Skeletal muscle tissue (tissue), 4 donors: ENCODE measurements around the gene CCT7. TPM values are rescaled to one million over a fixed set of nuclear protein-coding genes. Genes with fewer than 3 reads are reported as not detected.
A peak's percentile ranks its signal among the peaks of the same experiment; 100 is the strongest.

Source experiments
- H3K27ac ChIP-seq: one replicate; pipeline ENCODE4 v1.7.0; 2013; ENCODE audit warnings: mild to moderate bottlenecking, low read depth, low read length, inconsistent platforms
- H3K27me3 ChIP-seq, 3 donors: one replicate each; pipeline ENCODE4 v1.7.0; 2013; ENCODE audit warnings: low read length in 3 of 3; ENCODE audit not compliant: control insufficient read depth in 3 of 3, insufficient read depth in 3 of 3
- H3K36me3 ChIP-seq, 3 donors: one replicate each; pipeline ENCODE4 v1.7.0; 2013; ENCODE audit warnings: low read length in 3 of 3; ENCODE audit not compliant: control insufficient read depth in 3 of 3, insufficient read depth in 3 of 3
- H3K4me1 ChIP-seq, 3 donors: one replicate each; pipeline ENCODE4 v1.7.0; 2013; ENCODE audit warnings: low read length in 3 of 3, mild to moderate bottlenecking in 3 of 3; ENCODE audit not compliant: control insufficient read depth in 3 of 3, insufficient read depth in 3 of 3
- H3K4me3 ChIP-seq, 3 donors: one replicate each; pipeline ENCODE4 v1.7.0; 2013; ENCODE audit warnings: low read length in 3 of 3
- H3K9ac ChIP-seq, 3 donors: one replicate each; pipeline ENCODE4 v1.7.0; 2013; ENCODE audit warnings: low read length in 3 of 3, mild to moderate bottlenecking in 3 of 3, moderate library complexity in 2 of 3, low read depth in 1 of 3
- H3K9me3 ChIP-seq, 3 donors: one replicate each; pipeline ENCODE4 v1.7.0; 2013; ENCODE audit warnings: low read length in 3 of 3; ENCODE audit not compliant: control insufficient read depth in 3 of 3
- total RNA-seq: library from RNA; depleted of rRNA; stranded (reverse); fragments of >200 nt; gene quantifications from one replicate; pipeline ENCODE4 v1.2.3, GENCODE V29; 2014
- donor health status: Osteomylitis.

The CCT7 gene
- total RNA-seq, 1 donor from 2014 or later: 205 TPM

DNA sequence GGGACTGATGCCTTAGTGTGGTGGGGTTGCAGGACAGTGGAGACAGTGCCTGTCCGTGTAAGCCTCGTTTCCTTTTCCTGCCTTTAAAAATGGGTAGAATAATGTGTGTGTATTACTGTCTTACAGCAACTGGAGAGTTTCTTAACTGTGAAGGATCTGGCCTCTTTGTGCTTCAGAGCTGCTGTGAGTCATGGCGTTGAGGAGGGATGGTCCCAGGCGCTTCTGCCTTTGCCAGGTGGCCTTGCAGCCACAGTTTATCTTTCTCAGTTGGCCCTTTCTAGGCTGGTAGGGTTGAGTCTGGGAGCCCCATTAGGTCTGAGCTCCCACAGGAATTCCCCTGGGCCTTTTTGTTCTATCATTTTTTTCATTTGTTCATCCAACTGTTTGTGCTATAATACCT is 10.3 kb upstream of the CCT7 start:
- no peak overlapping the region for H3K27ac ChIP-seq
- H3K9me3 ChIP-seq: no peaks in the 10 kb centered on the region
- no peaks in the 10 kb centered on the region for H3K27me3 ChIP-seq
- H3K36me3 ChIP-seq: peaks cover 80 to 90% (median 81%) of the 10 kb centered on the region in 3 donors
- H3K9ac ChIP-seq: no peak overlapping the region
- H3K4me1 ChIP-seq: peaks cover 2 to 9% (median 7%) of the 10 kb centered on the region in 3 donors
- no peak overlapping the region for H3K4me3 ChIP-seq

DNA sequence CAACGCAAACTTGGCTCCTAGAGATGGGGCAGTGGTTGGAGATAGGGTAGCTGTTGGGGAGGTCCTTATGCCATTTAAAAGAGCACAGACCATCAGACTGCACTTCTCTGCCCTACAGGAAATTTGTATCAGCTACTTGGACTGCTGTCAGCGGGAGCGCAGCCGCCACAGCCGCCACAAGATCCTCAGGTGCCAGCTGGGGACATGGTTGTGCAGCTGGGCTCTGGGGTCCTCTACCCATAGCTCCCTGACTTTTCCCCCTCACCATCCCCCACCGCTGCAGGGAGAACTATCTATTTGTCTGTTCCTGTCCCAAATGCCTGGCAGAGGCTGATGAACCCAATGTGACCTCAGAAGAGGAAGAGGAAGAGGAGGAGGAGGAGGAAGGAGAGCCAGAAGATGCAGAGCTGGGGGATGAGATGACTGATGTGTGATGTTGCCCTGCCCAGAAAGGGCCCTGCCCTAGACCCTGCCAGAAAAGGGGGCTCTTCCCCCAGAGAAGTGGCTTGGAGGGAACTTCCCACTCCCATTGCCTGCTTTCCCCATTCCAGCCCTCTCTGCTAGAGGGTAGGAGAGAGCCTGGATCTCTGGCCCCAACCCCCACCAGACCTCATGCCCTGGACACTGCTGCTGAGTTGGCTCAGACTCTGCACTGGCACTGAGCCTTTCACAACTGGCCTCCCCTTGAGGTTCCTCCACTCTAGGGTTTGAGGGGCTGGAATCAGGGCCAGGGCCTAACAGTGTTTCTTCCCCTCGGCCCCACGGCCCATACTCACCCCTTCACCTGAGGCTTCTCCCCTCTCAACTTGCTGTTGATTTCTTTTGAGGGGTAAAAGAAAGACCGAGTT is 8.4 kb upstream of the CCT7 start:
- no peaks in the 10 kb centered on the region for H3K27me3 ChIP-seq
- no peak overlapping the region for H3K9ac ChIP-seq
- no peaks in the 10 kb centered on the region for H3K9me3 ChIP-seq
- no peak overlapping the region for H3K4me3 ChIP-seq
- no peak overlapping the region for H3K27ac ChIP-seq
- H3K36me3 ChIP-seq: peaks cover 82 to 89% (median 87%) of the 10 kb centered on the region in 3 donors
- H3K4me1 ChIP-seq: peaks cover 0 to 4% (median 0%) of the 10 kb centered on the region in 3 donors

DNA sequence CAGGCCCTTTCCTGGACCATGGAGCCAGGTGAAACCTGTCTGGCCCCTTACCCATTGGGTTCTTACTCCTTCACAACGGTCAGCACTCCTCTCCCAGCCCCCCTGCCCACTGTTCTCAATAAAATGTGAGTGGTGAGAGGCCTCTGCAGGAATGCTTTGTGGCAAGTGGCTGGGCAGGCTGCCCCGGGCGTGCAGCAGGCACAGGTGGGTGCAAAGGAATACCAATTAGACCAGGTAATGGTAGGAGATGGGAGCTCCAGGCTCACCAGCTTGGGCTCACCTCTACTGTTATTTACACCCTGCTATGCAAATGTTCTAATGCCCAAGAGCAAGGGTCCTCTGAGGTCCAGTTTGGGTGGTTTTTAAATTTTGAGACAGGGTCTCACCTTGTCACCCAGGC is 7.0 kb upstream of the CCT7 start:
- H3K36me3 ChIP-seq: peaks cover 71 to 76% (median 74%) of the 10 kb centered on the region in 3 donors
- H3K4me3 ChIP-seq: no peak overlapping the region
- peaks cover 0 to 5% (median 0%) of the 10 kb centered on the region in 3 donors for H3K4me1 ChIP-seq
- H3K27ac ChIP-seq: no peak overlapping the region
- no peaks in the 10 kb centered on the region for H3K9me3 ChIP-seq
- no peak overlapping the region for H3K9ac ChIP-seq
- no peaks in the 10 kb centered on the region for H3K27me3 ChIP-seq

DNA sequence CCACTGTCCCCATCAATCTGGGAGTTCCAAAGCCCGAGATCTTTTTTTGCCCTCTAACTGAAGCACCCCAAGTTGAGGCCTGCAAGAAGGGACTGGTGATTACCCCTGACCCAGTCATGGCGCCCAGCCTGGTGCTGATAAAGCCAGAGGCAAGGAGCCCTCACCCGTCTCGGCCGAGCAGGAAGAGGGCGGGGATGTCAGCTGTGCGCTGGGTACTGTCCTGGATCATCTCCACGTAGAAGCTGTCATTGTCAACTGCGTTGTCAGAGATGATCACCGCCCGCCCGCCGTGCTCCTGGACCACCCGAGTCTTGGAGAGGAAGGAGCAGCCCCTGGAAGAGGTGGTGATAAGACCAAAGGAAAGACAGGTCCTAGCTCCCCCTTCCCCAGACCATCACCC is 5.5 kb upstream of the CCT7 start:
- peaks cover 57 to 62% (median 59%) of the 10 kb centered on the region in 3 donors for H3K36me3 ChIP-seq
- peaks cover 8 to 16% (median 9%) of the 10 kb centered on the region in 3 donors for H3K4me1 ChIP-seq
- no peak overlapping the region for H3K27ac ChIP-seq
- H3K4me3 ChIP-seq: no peak overlapping the region
- no peak overlapping the region for H3K9ac ChIP-seq
- no peaks in the 10 kb centered on the region for H3K9me3 ChIP-seq
- H3K27me3 ChIP-seq: no peaks in the 10 kb centered on the region

DNA sequence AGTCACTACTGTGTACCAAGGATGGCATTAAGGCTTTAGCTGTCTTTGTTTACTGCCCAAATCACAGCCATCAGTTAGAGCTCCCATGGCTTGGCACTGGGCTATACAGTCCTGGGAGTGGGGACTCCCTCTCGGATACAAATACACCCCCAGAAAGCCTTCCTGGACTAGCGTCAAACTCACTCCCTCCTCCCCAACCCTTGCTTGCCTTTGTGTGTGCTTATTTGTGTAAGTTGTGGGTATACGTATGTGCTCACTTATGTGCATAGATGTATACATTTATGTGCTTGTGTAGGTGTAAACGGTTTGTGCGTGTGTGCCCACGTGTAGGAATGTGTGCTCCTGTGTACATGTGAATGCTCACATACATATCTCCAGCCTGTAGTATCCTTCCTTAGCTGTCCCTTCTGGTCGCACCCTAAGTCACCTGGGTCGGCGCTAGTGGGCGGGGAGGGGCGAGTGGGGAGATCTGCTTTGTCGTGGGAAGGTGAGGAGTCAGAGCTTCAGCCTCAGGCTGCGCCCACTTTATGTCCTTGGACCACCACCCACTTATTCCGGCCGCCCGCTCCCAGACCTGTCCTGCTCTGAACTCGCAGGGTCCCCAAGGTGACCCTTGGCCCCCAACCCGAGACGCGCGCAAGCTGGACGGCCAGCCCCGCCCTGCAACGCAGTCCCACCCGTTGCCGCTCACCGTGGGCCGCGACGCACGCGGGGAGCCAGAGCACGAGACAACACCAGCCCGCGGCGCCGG is 1.5 kb upstream of the CCT7 start:
- Histone ChIP-seq H3K9ac (peak overlapping the region; percentile 73 to 93 (median 89)), H3K27ac (peak overlapping the region; percentile 82), H3K27me3 (no peaks in the 10 kb centered on the region), H3K36me3 (peaks cover 22 to 28% (median 26%) of the 10 kb centered on the region in 3 donors), H3K4me1 (peaks cover 27 to 45% (median 33%) of the 10 kb centered on the region in 3 donors), H3K4me3 (peak overlapping the region; percentile 76 to 79 (median 76)), H3K9me3 (no peaks in the 10 kb centered on the region)

DNA sequence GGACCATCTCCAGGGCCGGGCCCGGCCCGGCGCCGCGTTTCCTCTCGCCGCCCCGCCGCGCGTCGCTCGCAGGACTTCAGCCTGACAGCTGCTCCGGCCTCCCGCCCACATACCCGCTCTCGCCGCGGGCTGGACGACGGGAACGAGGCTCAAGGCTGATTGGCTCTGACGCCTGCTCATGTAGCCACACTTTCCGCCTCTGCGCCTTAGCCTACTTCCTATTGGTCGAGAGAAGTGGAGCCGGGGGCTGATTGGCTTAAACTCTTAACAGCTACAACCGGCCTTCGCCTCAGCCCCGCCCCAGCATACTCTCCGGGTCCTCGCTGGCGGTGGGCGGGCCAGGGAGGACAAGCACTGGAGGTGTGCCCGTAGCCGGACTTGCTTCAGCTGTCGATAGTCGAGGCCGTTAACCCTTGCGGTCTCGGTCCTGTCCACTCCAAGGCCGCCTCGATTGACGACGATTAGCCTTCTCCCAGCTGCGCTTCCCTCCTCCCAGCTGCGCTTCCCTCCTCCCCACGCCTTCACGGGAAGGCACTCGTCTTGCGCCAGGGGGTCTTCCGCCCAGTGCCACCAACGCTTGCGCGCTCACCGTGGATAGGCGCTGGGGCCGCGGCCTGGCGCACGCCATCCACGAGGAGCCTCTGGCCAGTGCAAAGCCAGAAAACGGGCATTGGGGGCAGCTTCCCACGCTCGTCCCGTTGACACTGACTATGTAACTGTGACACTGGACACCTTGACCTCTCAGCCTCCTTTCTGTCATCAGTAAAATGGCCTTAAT is 765 bp upstream of the CCT7 start, which contains the start of gene PRADC1:
Gene PRADC1, minus strand, starts transcription at position 86 of the 778 bp plus-strand sequence. Its CDS starts 79 bp downstream, at position 7.
- peaks cover 15 to 20% (median 18%) of the 10 kb centered on the region in 3 donors for H3K36me3 ChIP-seq
- no peaks in the 10 kb centered on the region for H3K9me3 ChIP-seq
- peak within 1 kb of the TSS; percentile 86 for H3K27ac ChIP-seq
- peaks cover 31 to 48% (median 37%) of the 10 kb centered on the region in 3 donors for H3K4me1 ChIP-seq
- H3K9ac ChIP-seq: peak within 1 kb of the TSS; percentile 89 to 99 (median 96)
- H3K4me3 ChIP-seq: peak within 1 kb of the TSS; percentile 79 to 99 (median 94)
- H3K27me3 ChIP-seq: no peaks in the 10 kb centered on the region

DNA sequence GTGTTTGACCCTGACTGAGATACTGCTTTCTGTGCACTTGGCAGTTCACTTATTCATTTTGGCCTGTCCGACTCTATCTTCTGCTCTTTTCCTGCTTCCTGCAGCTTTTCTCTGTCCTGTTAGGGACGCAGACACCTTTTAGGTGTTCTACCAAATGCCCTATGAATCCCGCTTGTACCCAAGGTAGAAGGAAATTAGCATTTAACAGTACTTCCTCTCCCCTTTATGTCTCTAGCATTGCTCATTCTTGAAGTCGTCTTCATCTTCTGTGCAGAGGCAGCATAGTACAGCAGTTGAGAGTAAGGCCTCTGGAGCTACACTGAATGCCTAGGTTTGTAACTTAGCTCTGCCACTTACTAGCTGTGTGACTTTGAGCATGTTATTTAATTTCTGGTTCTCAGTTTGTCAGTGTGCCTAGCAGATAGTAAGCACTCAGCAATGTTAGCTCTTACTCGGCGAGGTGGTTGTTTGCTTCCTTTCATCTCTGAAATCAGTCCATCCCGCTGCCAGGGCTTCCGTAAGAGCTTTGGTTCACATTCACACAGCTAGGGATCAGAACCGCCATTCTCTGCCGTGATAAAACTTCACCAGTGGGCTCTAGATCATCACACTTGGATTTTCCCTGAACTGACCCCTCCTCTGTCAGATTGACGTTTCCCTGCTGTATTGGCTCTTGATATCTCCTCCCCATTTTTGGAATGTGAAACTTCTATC is 1.4 kb downstream of the CCT7 start:
- H3K27me3 ChIP-seq: no peaks in the 10 kb centered on the region
- peak overlapping the region; percentile 83 to 99 (median 89) for H3K9ac ChIP-seq
- no peak overlapping the region for H3K27ac ChIP-seq
- H3K9me3 ChIP-seq: no peaks in the 10 kb centered on the region
- peaks cover 36 to 62% (median 45%) of the 10 kb centered on the region in 3 donors for H3K4me1 ChIP-seq
- peak overlapping the region; percentile 79 to 99 (median 94) for H3K4me3 ChIP-seq
- peaks cover 0 to 17% (median 4%) of the 10 kb centered on the region in 3 donors for H3K36me3 ChIP-seq

DNA sequence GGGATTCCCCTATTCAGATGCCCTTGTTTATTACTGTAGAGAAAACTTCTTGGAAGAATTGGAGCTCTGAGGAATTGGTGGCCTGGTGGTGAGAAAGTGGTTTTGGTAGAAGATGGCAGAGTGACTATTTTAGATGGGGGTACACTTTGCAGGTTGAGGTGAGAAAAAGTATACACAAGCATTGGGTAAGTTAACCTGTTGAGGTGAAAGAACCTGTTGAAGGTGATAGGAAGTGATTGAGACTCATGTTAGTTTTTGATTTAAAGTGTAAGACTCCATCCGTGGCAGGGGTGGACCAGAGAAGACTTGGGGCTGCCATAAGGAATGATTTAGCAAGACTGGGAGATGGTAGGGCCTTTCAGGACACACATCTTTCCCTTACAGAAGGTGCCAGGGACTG is 3.1 kb downstream of the CCT7 start:
- no peak overlapping the region for H3K4me3 ChIP-seq
- H3K4me1 ChIP-seq: peaks cover 36 to 60% (median 45%) of the 10 kb centered on the region in 3 donors
- no peaks in the 10 kb centered on the region for H3K9me3 ChIP-seq
- H3K36me3 ChIP-seq: peaks cover 0 to 20% (median 4%) of the 10 kb centered on the region in 3 donors
- no peaks in the 10 kb centered on the region for H3K27me3 ChIP-seq
- H3K9ac ChIP-seq: no peak overlapping the region
- no peak overlapping the region for H3K27ac ChIP-seq

DNA sequence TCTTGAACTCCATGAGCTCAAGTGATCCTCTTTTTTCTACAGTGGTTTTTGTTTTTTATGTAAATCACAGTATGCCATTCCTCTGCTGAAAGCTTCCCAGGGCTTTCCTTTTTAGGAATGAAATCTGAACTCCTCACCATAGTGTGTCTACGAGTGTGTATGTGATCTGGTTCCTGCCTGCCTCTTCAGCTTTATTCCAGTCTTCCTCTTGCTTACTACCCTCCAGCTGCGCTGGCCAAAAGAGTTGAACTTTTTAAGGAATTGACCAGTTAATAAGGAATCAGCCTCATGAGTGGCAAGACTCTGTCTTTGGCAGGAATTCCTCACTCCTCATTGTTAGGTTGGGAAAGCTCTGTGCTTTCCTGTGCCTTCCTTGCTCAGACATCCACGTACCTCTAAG is 4.0 kb downstream of the CCT7 start:
- Histone ChIP-seq H3K4me1 (peaks cover 32 to 53% (median 39%) of the 10 kb centered on the region in 3 donors), H3K9me3 (no peaks in the 10 kb centered on the region), H3K27me3 (no peaks in the 10 kb centered on the region), H3K36me3 (peaks cover 6 to 29% (median 13%) of the 10 kb centered on the region in 3 donors), H3K4me3 (no peak overlapping the region), H3K9ac (peak overlapping the region in 2 of 3 donors; percentile 33 to 54), H3K27ac (no peak overlapping the region)
